GM18519 (cell line): ENCODE measurements around the gene GJB4.

ENCODE experiments used
- ATAC-seq: cut with Tn5 transposase; IDR thresholded peaks from one replicate; pipeline ENCODE4 v1.9.1; 2021; ENCODE audit warnings: mild to moderate bottlenecking, moderate library complexity; ENCODE audit not compliant: unreplicated experiment, low FRiP score

GJB4 gene

GRCh38 chr1:34776911-34777310 is 17.4 kb downstream of the GJB4 start:
- no peak for ATAC-seq

DNA sequence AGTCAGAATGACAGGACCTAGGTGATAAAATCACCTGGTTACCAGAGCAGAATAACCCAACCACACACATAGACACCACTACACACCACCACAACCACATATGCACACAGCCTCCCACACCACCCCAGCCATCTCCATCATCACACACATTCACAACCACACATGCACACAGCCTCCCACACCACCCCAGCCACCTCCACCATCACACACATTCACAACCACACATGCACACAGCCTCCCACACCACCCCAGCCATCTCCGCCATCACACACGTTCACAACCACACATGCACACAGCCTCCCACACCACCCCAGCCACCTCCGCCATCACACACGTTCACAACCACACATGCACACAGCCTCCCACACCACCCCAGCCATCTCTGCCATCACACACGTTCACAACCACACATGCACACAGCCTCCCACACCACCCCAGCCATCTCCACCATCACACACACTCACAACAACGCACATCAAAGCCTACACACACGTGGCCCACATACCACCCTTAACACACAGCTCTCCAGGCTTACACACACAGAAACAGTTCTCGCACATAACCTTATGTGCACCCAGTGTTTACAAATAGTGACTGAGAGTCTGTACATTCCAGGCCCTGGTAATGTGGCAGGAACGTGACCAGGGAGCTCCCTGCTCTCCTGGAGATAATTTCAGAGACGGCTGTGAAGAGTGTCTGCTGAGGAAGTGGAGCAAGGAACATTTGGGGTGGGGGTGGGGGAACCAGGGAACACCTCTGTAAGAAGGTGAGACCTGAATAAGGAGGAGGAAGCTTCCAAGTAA is 18.2 kb downstream of the GJB4 start:
- no peak for ATAC-seq

- no peak for ATAC-seq
Observed at GRCh38 chr1:34778381-34778780, 18.8 kb downstream of the GJB4 start.

GRCh38 chr1:34779005-34779404 is 19.5 kb downstream of the GJB4 start:
- ATAC-seq = no peak

DNA sequence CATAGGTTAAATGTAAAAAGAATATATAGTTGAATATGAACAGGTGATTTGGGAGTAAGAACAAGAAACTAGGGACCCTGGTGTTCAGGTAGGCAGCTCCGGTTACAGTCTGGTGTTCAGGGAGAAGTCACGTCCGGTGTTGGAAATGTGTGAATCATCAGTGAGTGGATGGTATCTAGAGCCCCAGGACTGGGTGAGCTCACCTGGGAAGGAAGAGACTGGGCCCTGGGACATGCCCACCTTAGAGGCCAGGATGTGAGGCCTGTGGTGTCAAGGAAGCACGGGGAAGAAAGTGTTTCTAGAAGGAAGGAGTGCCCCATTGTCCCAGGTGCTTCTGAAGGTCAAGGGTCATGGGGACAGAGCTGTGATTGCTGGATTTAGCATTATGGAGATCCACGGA is 20.0 kb downstream of the GJB4 start:
- no peak for ATAC-seq

DNA sequence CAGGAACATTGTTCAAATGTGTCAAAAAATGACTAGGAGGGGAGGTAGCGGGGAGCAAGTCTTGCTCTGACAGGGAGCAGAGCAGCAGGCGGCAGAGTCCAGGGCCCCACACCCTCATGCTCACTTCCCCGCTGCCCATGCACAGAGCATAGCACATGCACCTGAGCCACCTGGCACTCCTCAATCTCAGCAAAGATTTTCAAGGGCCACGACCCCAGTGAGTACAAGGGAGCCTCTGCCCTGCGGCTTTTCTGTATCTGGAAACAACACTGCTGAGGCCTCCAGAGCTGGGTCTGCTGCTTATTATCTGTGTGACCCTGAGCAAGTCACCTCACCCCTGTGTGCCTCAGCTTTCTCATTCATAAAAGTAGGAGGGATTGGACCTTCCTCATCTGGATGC is 20.4 kb downstream of the GJB4 start:
- no peak for ATAC-seq

DNA sequence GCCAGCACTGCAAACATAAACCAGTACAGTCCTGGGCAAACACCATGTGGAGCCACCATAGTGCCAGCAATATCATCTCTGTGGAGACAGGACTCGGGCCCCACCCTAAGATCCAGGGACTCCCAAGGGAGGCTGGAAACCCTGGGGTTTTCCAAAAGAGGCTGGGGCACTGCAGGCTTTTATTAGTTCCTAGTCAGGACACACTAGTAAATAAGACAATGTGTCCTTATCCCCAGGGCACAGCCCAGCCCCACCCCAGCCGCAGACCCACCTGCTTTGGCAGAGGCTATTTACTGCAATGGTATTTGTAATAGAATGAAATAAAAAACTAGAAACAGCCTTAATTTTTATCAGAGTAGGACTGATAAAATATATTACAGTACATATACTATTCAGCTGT is 21.0 kb downstream of the GJB4 start:
- ATAC-seq = no peak

- no peak for ATAC-seq
Observed at GRCh38 chr1:34781071-34781843, 21.7 kb downstream of the GJB4 start, which contains the start of gene GJB3. Gene GJB3, plus strand, starts transcription at chr1:34781214. Its CDS starts 3,549 bp downstream, at chr1:34784763.

DNA sequence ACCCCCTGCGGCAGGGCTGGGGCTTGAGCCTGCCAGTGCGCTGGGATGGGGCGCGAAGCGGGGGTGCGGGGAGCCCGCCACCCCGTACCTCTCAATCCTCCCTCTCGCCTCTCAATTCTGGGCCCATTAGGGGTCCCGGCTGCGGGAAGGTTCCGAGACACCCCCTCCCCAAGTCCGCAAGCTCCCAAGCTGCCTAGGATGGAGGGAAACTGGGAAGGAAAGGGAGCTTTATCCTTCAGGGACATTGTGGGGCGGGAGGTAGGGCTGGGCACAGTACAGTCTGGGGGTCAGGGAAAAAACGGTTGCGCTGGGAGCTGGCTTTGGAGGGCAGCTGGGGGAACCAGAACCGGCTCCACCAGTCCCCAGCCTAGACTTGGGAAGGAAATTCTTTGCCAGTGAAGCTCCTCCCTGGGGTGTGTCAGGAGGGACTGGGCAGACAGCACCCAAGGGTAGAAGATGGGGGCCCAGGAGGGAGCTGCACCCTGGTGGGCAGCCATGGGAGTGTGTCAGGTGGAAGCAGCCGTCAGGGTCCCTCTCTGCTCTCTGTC is 22.4 kb downstream of the GJB4 start:
- no peak for ATAC-seq

GRCh38 chr1:34784751-34785221 is 25.2 kb downstream of the GJB4 start:
- no peak for ATAC-seq

- ATAC-seq = no peak
Observed at GRCh38 chr1:34785231-34785874, 25.8 kb downstream of the GJB4 start.

DNA sequence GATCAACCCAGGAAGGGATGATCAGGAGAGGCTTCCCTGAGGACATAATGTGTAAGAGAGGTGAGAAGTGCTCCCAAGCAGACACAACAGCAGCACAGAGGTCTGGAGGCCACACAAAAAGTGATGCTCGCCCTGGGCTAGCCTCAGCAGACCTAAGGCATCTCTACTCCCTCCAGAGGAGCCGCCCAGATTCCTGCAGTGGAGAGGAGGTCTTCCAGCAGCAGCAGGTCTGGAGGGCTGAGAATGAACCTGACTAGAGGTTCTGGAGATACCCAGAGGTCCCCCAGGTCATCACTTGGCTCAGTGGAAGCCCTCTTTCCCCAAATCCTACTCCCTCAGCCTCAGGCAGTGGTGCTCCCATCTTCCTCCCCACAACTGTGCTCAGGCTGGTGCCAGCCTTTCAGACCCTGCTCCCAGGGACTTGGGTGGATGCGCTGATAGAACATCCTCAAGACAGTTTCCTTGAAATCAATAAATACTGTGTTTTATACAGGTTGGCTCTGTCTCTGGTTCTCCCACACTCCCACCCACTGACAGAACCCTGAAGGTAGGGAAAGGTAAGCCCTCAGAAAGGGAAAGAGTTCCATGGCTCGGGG is 26.4 kb downstream of the GJB4 start:
- no peak for ATAC-seq

DNA sequence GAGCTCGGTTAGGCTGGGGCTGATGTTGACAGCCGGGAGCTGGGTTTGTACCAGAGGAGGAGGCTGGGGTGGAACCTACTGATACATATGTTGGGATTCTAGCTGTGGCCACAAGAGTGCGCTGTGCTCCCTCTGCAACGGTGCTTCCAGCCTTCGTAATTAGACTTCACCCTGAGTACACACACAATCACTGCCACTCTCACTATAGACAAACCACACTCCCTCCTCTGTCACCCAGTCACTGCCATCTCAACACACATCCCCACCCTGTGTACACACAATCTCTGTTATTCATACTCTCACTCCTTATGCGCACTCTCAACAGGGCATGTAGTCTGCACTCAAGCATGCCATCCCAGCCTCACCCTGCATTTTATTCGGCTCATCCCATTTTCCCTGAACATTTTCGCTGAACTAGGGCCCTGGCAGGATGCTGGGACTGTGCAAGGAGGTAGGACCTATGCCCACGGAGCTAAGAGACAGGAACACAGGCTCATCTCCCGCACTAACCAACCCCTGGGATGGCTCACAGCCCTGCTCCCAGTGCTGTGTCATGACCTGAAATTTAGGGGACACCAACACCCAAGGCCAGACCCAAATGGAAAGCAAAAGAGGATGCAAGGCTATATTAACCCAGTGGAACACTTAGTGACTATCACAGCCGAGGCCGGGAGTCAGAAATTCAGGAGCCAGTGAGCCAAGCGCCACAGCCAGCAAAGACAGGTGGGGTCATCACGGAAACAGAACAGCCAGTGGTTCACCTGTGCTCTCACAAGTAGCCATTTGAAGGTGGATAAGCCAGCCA is 27.2 kb downstream of the GJB4 start:
- ATAC-seq = no peak

GRCh38 chr1:34787461-34788420 is 28.2 kb downstream of the GJB4 start:
- ATAC-seq = no peak

DNA sequence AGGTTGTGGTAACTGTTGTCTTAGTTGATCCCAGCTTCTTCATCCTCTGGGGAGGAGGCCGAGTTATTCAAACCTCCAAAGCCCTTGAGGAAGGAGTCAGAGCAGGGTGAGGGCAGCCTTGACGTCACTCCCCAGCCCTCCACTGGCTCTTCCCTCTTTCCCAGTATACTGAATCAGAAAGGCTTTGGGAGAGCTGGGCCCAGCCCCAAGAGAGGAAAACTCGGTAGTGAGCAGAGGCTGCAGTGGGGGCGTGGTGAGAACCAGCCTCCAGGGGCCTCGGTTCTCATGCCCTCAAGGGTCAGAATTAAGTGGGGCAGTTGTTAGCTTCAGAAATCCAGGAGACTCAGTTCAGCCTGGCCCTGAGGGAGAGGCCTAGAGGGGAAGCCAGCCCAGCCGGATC is 31.4 kb downstream of the GJB4 start:
- no peak for ATAC-seq

GRCh38 chr1:34792424-34792823 is 32.9 kb downstream of the GJB4 start:
- no peak for ATAC-seq

- ATAC-seq = no peak
Observed at GRCh38 chr1:34792868-34793727, 33.6 kb downstream of the GJB4 start, which contains the start of gene GJA4. Gene GJA4, plus strand, starts transcription at chr1:34792999. Its CDS starts 1,215 bp downstream, at chr1:34794214.
